HK-2 (cell line): ENCODE results near the gene EME2.

Experiments
- DNase-seq: peaks from one replicate; pipeline ENCODE4 v3.0.0-alpha.2; 2018; ENCODE audit not compliant: unreplicated experiment

The EME2 gene

DNA sequence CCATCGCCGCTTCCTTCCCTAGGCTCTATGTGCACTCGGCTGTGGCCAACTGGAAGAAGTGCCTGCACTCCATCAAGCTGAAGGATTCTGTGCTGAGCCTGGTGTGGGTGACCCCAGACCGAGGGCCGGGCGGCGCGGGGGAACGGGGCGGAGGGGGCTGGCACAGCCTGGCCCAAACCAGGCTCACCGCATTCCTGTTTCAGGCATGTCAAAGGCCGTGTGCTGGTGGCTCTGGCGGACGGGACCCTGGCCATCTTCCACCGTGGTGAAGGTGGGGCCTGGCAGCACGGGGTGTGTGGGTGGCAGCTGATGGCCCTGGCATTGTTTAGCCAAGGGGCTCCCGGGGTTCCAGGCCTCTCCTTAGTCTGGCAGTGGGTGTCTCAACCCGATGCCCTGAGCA is 5.9 kb upstream of the EME2 start:
- DNase-seq = no peak

DNA sequence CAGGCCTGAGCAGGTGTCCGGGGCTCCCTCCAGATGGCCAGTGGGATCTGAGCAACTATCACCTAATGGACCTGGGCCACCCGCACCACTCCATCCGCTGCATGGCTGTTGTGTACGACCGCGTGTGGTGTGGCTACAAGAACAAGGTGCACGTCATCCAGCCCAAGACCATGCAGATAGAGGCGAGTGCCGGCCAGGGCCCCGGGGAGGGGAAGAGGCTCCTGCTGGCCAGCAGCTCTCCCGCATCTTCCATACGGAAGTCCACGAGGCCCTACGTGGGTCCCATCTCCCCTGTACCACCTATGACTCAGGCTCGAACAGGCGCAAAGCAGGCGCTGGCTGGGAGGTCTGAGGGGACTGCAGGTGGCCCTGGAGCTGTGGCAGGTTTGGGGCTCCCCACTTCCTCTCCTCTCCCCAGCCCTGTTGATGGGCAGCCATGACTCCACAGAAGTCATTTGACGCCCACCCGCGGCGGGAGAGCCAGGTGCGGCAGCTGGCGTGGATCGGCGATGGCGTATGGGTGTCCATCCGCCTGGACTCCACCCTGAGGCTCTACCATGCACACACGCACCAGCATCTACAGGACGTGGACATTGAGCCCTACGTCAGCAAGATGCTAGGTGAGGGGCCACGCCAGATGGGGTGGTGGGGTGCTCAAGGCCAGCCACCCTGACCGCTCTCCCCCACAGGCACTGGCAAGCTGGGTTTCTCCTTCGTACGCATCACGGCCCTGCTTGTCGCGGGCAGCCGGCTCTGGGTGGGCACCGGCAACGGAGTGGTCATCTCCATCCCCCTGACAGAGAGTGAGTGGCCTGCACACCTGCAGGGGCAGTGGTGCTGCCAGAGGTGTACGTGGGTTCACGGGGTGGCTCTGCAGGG is 5.3 kb upstream of the EME2 start:
- DNase-seq = no peak

DNA sequence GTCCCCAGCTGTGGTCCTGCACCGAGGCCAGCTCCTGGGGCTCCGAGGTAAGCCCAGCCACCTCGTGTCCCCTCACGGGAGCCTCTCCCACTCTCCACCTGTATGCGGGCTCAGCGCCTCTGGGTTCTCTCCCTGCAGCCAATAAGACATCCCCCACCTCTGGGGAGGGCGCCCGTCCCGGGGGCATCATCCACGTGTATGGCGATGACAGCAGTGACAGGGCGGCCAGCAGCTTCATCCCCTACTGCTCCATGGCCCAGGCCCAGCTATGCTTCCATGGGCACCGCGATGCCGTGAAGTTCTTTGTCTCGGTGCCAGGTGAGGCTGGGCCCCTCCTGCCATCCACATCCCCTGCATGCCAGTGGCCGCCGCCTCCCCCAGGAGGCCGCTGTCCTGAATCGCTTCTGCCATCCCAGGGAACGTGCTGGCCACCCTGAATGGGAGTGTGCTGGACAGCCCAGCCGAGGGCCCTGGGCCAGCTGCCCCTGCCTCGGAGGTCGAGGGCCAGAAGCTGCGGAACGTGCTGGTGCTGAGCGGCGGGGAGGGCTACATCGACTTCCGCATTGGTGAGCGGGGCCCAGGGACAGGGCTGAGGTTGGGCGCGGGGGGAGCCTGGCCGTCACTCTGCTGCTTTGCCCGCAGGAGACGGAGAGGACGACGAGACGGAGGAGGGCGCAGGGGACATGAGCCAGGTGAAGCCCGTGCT is 4.4 kb upstream of the EME2 start:
- no peak for DNase-seq

DNA sequence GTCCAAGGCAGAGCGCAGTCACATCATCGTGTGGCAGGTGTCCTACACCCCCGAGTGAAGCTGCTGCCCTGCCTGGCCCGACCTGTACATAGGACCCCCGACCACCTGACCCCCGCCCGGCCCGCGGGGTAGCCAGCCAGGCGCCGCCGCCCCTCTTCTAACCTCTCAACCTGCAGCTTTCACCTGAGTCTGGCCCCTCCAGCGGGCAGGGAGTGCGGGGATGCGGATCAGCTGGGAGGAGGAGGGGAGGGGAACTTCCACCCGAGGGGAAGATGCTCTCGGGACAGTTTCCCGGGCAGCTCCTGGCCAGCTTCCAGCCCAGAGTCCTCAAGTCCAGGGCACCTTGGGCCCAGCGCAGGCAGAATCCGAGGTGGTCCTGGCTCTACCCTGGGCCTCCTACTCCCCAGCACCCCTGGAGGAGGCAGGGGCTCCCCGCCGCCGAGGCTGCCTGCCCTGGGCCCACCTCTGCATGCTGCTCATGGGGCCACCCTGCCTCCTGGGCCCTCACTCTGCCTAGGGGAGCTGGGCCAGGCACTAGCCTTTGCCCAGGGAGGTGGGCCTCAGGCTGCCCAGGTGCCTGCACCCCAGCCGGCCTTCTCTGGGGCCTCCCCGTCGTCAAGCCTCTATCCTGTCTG is 3.7 kb upstream of the EME2 start:
- no peak for DNase-seq

DNA sequence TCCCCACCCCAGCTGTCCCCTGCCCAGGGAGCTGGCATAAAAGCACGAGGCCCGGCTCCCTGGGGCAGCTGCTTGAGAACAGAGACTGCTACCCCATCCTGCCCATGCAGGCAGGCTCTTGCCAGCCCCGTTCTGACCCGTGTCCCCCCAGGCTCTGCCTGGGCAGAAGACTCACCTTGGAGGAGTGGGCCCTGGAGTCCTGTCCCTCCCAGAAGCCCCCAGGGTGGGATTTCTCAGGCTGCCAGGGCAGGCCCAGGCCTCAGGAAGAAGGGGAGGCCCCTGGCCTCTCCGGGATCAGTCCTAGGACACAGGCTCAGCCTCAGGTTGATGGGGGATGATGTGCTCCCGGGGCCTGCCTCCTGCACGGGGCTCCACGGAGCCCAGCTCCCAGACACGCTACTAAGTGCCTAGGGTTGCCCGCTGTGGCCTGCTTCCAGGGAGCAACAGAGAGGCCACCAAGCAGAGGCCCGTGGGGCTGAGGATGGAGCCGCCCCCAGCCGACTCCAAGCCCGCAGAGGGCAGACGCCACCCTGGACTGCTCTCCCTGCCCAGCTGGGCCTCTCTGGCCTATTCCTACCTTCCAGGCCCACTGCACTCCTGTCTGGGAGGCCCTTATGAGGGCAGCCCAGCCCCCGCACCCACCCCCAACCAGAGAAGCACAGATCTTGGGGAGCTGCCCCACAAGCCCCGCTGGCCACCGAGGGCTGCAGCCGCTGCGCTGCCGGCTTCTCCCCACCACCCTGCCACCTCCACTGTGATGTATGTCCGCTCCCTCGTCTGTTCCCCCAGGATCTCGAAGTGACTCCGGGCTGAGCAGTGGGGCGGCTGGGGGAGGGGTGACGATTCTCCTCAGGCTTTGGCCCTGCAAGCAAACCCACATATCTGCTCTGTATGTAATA is 3.0 kb upstream of the EME2 start:
- DNase-seq = no peak

DNA sequence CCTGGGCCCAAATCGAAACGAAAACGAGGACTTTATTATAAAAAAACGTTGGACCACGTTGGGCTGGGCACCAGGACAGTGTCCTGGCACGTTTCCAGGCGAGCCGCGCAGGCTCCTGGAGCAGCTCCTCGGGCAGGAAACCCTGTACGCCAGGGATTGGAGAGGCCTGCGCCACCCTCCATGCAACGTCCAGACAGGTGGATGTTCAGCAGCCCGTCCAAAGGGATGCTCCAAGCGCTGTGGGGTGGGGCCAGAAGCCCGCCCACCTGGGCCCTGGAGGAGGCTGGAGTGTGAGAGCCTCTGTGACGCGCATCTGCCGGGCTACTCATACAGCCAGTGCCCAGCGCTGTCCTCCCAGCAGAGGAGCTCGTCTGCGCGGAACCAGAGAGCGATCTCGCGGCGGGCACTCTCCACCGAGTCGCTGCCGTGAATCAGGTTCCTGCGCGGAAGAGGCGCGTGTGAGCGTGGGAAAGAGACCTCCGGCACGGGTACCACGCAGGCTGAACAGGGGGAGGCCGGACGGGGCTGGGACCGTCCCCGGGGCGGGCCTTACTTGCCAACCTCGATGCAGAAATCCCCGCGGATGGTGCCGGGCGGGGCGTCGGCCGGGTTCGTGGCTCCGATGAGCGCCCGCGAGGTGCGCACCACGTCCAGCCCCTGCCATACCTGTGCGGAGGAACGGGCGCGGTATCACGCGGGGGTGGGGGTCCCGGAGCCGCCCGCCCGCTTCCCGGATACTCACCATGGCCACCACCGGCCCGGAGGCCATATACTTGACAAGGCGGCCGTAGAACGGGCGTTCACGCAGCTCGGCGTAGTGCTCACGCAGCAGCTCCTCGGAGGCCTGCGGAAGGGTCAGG is 2.1 kb upstream of the EME2 start:
- DNase-seq = no peak

DNA sequence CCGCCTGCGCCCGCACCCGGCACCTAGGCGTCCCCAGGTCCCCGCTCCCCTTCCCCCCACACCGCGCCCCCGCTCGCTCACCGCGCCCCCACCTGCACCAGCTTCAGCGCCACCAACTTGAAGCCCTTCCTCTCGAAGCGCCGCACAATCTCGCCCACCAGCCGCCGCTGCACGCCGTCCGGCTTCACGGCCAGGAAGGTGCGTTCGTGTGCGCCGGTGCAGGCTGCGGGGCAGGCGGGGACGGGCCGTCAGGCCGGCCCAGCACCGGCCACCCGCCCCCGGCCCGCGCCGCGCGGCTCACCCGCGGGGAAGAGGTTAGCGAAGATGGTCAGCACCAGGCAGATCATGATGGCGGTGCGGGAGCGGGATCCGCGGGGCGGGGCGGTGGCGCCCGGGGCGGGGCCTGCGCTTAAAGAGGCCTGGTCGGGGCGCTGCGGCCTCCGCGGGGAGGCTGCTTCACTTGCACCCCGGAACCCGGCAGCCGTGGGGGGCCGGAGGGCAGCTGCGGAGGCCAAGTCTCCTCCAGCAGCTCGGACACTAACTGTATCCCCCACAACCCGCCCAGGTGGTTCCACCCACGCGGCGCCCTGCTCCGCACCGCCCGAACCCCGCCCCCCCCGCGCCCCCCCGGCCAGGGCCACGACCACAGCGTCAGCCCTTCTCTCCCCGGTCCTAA is 1.3 kb upstream of the EME2 start, which contains the start of gene NME3:
Gene NME3, minus strand, starts transcription at position 356 of the 676 bp plus-strand sequence. Its CDS starts 9 bp downstream, at position 347.
- peak; percentile 62 for DNase-seq

DNA sequence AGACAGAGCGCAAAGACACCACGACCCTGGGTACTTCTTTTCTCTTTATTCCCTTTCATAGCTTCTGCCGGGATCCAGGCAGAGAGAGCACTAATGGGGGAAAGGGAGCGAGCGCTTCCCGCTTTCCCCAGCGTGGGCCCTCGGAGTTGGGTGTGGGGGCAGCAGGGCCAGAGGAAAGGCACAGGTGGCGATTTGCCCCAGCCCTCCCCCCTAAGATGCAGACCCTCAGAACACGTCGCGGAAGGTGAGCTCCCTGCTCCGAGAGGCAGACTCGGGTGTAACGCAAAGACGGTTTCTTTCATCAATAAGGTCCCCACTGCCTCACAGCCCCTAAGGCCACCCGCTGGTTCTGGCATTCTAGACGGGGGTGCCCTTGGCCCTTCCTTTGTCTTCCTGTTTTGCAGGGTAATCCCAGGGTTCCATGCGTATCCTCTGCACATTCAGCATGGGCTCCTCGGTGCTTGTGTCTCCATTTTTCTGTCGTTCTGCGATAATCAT is 697 bp upstream of the EME2 start:
- no peak for DNase-seq

DNA sequence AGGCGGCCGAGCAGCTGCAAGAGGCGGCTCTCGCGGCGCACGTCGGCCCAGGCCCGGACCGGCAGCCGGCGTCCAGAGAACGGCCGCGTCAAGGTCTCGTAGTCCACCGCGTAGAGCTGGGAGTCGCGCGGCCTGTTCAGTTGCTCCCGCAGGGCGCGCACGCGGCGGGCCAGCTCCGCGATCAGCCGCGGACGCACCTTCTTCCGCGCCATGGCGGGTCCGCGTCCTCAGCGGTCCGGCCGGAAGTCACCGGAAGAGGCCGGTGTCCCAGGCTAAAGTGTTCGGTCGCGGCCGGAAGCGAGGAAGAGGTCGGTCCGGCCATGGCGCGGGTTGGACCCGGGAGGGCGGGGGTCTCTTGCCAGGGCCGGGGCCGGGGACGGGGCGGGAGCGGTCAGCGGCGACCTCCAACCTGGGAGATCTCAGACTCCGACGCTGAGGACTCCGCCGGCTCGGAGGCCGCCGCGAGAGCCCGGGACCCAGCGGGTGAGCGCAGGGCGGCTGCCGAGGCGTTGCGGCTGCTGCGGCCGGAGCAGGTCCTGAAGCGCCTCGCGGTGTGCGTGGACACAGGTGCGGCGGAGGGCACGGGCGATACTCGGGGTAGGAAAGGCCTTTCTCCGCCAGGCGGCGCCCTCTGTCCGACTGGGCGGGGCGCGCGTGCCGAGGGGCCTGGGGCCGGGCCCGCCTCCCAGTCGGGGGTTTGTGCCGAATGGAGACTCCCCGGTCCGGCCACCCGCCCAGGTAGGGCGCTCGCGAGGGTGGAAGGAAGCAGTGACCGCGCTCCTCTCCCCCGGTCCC is 495 bp downstream of the EME2 start, which contains the start of gene MRPS34:
Gene MRPS34, minus strand, starts transcription at position 227 of the 795 bp plus-strand sequence. Its CDS starts 15 bp downstream, at position 212.
- peak; percentile 80 for DNase-seq

DNA sequence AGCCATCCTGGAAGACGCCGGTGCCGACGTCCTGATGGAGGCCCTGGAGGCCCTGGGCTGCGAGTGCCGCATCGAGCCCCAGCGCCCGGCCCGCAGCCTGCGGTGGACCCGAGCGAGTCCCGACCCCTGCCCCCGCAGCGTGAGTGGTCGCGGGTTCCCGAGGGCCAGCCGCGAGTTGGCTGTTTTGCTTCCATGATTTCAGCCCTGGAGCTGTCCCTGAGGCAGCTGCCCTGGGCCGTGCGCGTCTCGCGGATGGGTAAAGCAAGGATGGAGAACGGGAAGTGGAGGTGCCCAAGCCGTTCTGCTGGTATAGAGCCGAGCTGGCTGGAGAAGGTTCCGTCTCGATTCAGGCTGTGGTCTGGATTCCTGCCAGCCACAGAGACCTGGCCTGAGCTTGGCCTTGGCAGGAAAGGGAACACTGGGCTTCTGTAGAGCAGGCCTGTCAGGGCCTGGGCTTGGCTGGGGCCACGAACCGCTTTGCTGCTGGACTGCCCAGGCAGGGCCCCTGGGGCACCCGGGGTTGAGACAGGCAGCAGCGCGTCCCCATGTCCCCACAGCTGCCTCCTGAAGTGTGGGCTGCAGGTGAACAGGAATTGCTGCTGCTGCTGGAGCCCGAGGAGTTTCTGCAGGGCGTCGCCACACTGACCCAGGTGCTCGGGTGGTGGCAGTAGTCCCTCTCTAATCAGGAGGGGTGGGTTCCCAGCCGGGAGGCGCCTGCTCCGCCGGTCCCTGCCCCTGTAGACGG is 1.3 kb downstream of the EME2 start:
- peak; percentile 40 for DNase-seq

DNA sequence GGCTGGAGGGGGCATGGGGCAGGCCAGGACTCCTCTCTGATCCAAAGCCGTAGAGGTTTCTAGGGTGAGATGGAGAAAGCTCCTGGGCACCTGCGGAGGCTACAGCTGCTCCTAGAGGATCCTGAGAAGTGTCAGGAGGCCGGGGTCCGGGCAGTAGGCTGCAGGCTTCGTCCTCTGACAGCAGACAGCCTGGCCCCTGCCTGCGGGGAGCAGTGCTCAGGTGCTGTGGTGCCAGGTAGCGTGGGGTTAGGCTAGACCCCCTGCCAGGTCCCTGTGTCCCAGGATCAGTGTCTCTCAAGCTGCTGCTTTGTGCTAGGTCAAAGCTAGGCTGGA is 1.8 kb downstream of the EME2 start:
- no peak for DNase-seq

DNA sequence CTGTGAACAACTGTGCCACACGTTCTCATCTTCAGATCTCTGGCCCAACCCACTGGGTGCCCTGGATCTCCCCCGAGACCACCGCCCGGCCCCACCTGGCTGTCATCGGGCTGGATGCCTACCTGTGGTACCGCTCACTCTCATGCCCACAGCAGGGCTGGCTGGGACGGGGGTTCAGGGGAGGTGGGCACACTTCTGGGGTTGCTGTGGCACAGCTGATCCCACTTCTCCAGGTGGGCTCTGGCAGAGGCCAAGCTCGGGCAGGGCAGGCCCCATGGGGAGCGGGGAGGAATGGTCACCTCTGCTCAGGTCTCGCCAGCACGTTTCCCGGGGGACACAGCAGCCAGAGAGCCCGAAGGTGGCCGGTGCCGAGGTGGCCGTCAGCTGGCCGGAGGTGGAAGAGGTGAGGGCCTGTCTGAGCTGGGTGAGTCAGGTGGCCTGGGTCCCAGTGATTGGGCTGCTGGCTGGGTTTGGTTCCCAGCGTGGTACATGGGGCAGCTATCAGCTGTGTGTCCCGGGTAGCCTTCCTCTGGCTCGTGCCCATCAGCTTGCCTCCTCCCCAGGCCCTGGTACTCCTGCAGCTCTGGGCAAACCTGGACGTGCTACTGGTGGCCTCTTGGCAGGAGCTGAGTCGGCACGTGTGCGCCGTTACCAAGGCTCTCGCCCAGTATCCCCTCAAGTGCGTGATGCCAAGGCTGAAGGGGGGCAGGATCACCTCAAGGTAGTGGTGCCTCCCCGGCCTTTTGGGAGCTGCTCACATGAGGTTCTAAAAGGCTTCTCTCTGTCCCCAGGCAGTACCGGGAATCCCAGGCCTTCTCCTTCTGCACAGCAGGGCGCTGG is 2.6 kb downstream of the EME2 start:
- DNase-seq = no peak

DNA sequence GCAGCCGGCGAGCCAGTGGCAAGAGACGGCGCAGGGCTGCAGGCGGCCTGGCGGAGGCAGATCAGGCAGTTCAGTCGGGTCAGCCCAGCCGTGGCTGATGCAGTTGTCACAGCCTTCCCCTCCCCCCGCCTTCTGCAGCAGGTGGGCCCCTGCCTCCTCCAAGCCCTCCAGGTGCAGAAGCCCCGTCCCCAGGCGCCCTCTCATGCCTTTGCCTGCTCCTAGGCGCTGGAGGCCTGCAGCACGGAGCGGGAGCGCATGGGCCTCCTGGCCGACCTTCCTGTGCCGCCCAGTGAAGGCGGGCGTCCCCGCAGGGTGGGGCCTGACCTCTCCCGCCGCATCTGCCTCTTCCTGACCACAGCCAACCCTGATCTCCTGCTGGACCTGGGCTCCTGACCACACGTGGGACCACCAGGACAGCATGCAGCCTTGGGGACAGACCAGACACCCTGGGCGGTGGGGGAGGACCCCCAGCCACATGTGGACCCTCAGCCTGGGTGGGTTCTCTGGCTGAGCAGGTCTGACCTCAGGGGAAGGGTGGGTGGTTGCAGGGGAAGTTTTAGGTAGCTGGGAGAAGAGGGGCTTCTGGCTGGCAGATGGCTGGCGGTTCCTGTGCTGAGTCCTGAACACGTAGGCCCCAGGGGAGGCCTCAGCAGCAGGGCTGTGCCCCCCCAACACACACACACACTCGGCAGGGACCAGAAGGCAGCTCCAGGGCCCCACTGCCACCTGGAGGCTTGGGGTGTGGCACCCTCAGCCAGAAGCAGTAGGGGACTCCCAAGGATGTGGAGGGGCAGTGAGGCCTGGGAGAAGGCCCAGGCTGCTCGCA is 3.4 kb downstream of the EME2 start:
- DNase-seq = no peak

DNA sequence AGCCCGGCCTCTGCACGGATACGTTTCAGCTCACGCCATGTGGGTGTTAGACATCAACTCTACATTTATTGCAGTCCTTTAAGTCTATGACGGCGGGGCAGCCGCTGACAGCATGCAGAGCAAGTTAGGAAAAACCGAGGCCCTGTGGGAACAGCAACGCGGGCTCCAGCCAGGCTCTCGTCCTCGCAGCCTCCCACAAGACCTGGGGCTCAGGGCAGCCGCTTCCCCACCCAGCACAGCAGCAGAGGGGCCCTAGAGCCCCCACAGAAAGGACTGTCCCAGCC is 4.0 kb downstream of the EME2 start:
- no peak for DNase-seq

DNA sequence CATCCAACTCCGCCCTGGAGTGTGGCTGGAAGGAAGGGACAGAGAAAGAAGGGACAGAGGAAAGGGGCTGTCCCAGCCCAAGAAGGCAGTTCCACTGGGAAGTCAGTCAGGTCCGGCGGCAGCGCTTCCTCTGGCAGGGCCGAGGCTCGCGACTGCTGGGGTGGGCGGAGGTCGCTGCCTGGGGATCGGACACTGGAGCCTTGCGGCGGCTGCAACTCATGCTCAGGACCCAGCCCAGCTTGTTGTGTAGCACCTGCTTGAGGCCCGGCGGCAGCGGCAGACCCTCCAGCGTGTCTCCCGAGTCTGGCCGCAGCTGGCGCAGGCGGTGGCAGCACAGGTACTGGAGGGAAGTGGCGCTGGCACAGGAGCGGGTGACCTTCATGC is 4.4 kb downstream of the EME2 start:
- DNase-seq = no peak

DNA sequence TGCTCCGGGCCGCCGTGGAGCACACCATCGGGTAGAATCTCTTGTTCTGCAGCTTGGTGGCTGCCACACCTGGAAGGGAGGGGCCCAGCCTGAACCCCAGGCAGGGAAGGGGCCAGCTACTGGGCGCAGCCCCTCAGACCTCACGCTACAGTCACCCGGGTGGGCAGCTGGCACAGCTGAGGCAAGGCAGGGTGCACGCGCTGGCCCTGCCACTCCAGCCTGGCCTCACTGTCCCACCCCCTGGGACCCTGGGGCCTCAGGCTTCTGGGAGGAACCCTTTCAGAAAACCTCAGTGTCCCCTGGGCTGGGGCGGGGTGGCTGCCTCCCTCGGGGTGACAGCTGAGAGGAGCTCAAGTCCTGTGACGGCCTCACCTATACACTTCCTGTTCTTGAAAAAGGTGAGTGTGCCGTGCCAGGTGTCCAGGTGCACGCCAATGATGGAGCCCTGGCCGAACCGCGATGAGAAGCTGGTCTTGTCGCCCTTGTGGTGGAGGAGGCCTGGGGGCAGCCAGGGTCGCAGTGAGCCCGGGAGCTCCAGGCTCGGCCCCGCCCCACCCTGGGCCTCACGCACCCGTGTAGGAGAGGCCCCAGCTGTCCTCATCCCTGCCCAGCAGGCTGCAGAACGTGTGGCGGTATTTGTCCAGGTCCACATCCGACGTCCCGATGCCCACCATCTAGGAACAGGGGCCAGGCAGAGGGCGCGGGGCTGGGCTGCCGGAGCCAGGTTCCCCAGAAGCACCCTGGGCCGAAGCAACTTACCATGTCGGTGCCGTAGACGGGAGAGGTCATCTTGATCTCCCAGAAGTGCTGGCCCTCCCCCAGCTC is 5.0 kb downstream of the EME2 start:
- no peak for DNase-seq
